ENCODE results near the gene TEAD4. TPM values are rescaled to one million over a fixed set of nuclear protein-coding genes. Genes with fewer than 3 reads are reported as not detected.

TEAD4 gene
- total RNA-seq, 1 donor: 14.6 TPM

- no peak overlapping the region for H3K4me3 ChIP-seq (ENCODE audit: low read depth, low read length)
- no peak for TF ChIP-seq CTCF (IDR thresholded peaks at IDR 0.05; ENCODE audit: insufficient read depth, low read length)
- no peak for DNase-seq (ENCODE audit: low read depth)
Observed at GRCh38 chr12:2930865-2931264, 28.3 kb upstream of the TEAD4 start.

GRCh38 chr12:2933586-2933985, 25.6 kb upstream of the TEAD4 start:
- DNase-seq (ENCODE audit: low read depth): no peak
- TF ChIP-seq CTCF (IDR thresholded peaks at IDR 0.05; ENCODE audit: insufficient read depth, low read length): no peak
- no peak overlapping the region for H3K4me3 ChIP-seq (ENCODE audit: low read depth, low read length)

- no peak for TF ChIP-seq CTCF (IDR thresholded peaks at IDR 0.05; ENCODE audit: insufficient read depth, low read length)
- DNase-seq (ENCODE audit: low read depth): no peak
- H3K4me3 ChIP-seq (ENCODE audit: low read depth, low read length): no peak overlapping the region
Observed at GRCh38 chr12:2934371-2934770, 24.8 kb upstream of the TEAD4 start.

- DNase-seq (ENCODE audit: low read depth): no peak
- no peak overlapping the region for H3K4me3 ChIP-seq (ENCODE audit: low read depth, low read length)
- TF ChIP-seq CTCF (IDR thresholded peaks at IDR 0.05; ENCODE audit: insufficient read depth, low read length): no peak
Observed at GRCh38 chr12:2936301-2936700, 22.9 kb upstream of the TEAD4 start.

GRCh38 chr12:2937500-2937899, 21.7 kb upstream of the TEAD4 start:
- no peak for TF ChIP-seq CTCF (IDR thresholded peaks at IDR 0.05; ENCODE audit: insufficient read depth, low read length)
- DNase-seq (ENCODE audit: low read depth): no peak
- no peak overlapping the region for H3K4me3 ChIP-seq (ENCODE audit: low read depth, low read length)

- no peak for TF ChIP-seq CTCF (IDR thresholded peaks at IDR 0.05; ENCODE audit: insufficient read depth, low read length)
- H3K4me3 ChIP-seq (ENCODE audit: low read depth, low read length): no peak overlapping the region
- DNase-seq (ENCODE audit: low read depth): no peak
Observed at GRCh38 chr12:2939191-2939590, 20.0 kb upstream of the TEAD4 start.

GRCh38 chr12:2940564-2940963, 18.6 kb upstream of the TEAD4 start:
- H3K4me3 ChIP-seq (ENCODE audit: low read depth, low read length): no peak overlapping the region
- no peak for TF ChIP-seq CTCF (IDR thresholded peaks at IDR 0.05; ENCODE audit: insufficient read depth, low read length)
- no peak for DNase-seq (ENCODE audit: low read depth)

All from fibroblast of the aortic adventitia (primary cell).